Adrenal gland (tissue), 12 donors: Measurements from ENCODE around the gene MAL. TPM values are rescaled to one million over a fixed set of nuclear protein-coding genes. Genes with fewer than 3 reads are reported as not detected.

Experiments used
- DNase-seq, 7 donors: peaks; one replicate each; pipeline ENCODE4 v3.0.0-alpha.2; 2019 to 2020
- H3K27ac ChIP-seq, 5 donors: fragments of 200-600 bp; sonication (generic) in 4 of 5; 1 replicate in 3 of 5; 2 replicates in 2 of 5; pipeline versions ENCODE4 v1.5.1 to v1.8.0; 2016 to 2020; ENCODE audit warnings: mild to moderate bottlenecking in 1 of 5
- H3K27me3 ChIP-seq: fragments of 200-600 bp; 2 replicates; pipeline ENCODE4 v1.8.0; 2021
- H3K36me3 ChIP-seq, 2 donors: fragments of 200-600 bp; replicated peaks in 1 of 2; 1 replicate in 1 of 2; 2 replicates in 1 of 2; pipeline versions ENCODE4 v1.5.1 to v1.8.0; 2018 to 2022
- H3K4me1 ChIP-seq, 2 donors: fragments of 200-600 bp; replicated peaks in 1 of 2; 1 replicate in 1 of 2; 2 replicates in 1 of 2; pipeline versions ENCODE4 v1.5.1 to v1.8.0; 2018 to 2021
- H3K4me3 ChIP-seq, 4 donors: fragments of 200-600 bp; sonication (generic) in 3 of 4; one replicate each; pipeline ENCODE4 v1.5.1; 2016 to 2018
- H3K9me3 ChIP-seq, 3 donors: fragments of 200-600 bp; sonication (generic) in 1 of 3; replicated peaks in 1 of 3; 1 replicate in 2 of 3; 2 replicates in 1 of 3; pipeline versions ENCODE4 v1.5.1 to v1.8.0; 2016 to 2021
- CTCF ChIP-seq, 6 experiments: fragments of 450-650 bp in 4 of 6; fragments of 200-600 bp in 2 of 6; sonication (generic) in 1 of 6; IDR thresholded peaks; 1 replicate in 5 of 6; 2 replicates in 1 of 6; pipeline versions ENCODE4 v1.5.1 to v1.8.0; 2016 to 2021; ENCODE audit warnings: antibody characterized with exemption in 6 of 6, mild to moderate bottlenecking in 2 of 6, moderate library complexity in 1 of 6
- POLR2A ChIP-seq, 2 donors: fragments of 450-650 bp; IDR thresholded peaks; one replicate each; pipeline ENCODE4 v1.6.1; 2017; ENCODE audit warnings: antibody characterized with exemption in 2 of 2, mild to moderate bottlenecking in 2 of 2, moderate library complexity in 1 of 2
- WGBS, 4 donors: extraction: QIAGEN DNeasy Blood & Tissue Kit in 2 of 4; methylation state at CpG; one replicate each; pipeline versions ENCODE4 v1.1.5 to v1.1.7; 2013 to 2017; 5-methylcytosine and 5-hydroxymethylcytosine counted together
- intact Hi-C, 2 donors: fragments of 100-400 bp; cut with DNase I; formaldehyde crosslinking; loops; one replicate each; pipeline versions ENCODE4 v1.14.1 to v1.15.0; 2022 to 2023
- polyA plus RNA-seq, 3 donors: library from polyadenylated mRNA; stranded (reverse); fragments of 200-250 nt in 2 of 3; fragments of 350-450 nt in 1 of 3; fragmentation: Illumina TruSeq in 1 of 3; extraction: RNeasy Lipid Tissue Mini Kit (QIAGEN cat#74804) in 1 of 3; gene quantifications; one replicate each; pipeline ENCODE4 v1.2.3, GENCODE V29; 2013 to 2014
- total RNA-seq, 9 donors: library from RNA; depleted of rRNA in 4 of 9; stranded (reverse); fragments of >200 nt in 4 of 9; fragments of 120-200 nt in 1 of 9; fragmentation: NEBNext Ultra II Directional in 1 of 9; extraction: Animal tissue kit (Norgen Biotek cat#: 25700) in 1 of 9; gene quantifications; one replicate each; pipeline versions ENCODE4 v1.1.0 to v1.2.4, GENCODE V29; 2013 to 2023
- donor health status: healthy with polysubstance abuse.
- donor health status: Bipolar disorder and iron deficiency.
- donor health status: DM: yes; HTN: yes; CAD: no.
- donor health status: DM: no; HTN: no; CAD: no.
- donor health status: DM: no; HTN: no; CAD: no.
- donor health status: DM: yes; HTN: yes; CAD: no.

The MAL gene
- total and polyA plus RNA-seq, 12 donors = 0.32 to 4.5 (median 0.68) TPM; not detected in 4

DNA sequence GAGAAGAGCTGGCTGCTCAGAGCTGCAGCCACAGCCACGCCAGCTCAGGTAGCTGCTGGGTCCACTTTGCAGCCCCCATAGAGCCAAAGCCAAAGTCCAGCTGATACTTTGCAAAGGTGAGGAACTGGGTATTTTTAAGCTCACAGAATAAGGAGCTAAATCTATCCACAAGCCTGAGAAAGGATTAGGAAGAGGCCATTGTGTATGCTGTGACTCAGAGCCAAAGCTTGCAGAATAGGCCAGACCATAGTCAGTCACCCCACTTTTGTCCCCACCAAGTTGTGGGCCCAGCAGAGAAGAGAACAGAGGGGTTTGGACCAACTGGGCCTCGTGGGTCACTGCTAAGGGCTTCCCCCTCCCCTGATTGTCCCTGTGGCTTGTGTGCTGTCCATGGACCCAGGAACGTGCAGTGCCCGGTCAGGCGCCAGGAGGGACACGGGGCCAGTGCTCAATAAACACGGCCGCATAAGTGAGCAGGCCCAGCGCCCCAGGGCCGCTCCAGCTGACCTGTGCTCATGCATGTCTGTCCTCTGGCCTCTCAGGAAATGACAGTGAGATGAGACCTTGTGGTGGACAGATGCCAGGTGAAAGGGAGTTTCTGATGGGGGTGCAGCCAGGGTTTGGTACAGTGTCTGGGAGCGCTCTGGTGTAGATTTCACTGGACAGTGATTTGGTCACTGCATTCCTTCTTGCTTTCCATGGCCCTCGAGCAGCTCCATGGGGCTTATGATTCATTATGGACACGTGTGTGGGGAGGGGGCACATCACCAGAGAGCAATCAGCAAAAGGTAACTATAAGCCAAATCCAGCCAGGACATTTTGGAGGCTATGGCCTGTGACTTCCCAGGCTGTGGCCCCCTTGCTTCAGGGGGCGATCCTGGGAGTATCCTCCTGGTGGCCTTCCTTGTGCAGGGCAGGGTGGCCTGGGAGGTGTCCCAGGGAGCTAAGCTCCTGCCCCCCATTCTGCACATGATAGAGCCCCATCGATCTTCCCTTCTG, 31.3 kb downstream of the MAL start:
- Histone ChIP-seq H3K4me3 (no peak overlapping the region), H3K36me3 (no peaks in the 10 kb centered on the region), H3K4me1 (no peaks in the 10 kb centered on the region), H3K27me3 (no peaks in the 10 kb centered on the region), H3K27ac (no peak overlapping the region), H3K9me3 (no peaks in the 10 kb centered on the region)
- TF ChIP-seq POLR2A (IDR thresholded peaks at IDR 0.05) (no peak), CTCF (IDR thresholded peaks at IDR 0.05) (no peak)
- intact Hi-C loops = no loop called here
- WGBS, 4 donors = 79 to 81% (median 80%) methylated on average over 8 to 15 of the region's 15 CpGs
- DNase-seq = no peak

DNA sequence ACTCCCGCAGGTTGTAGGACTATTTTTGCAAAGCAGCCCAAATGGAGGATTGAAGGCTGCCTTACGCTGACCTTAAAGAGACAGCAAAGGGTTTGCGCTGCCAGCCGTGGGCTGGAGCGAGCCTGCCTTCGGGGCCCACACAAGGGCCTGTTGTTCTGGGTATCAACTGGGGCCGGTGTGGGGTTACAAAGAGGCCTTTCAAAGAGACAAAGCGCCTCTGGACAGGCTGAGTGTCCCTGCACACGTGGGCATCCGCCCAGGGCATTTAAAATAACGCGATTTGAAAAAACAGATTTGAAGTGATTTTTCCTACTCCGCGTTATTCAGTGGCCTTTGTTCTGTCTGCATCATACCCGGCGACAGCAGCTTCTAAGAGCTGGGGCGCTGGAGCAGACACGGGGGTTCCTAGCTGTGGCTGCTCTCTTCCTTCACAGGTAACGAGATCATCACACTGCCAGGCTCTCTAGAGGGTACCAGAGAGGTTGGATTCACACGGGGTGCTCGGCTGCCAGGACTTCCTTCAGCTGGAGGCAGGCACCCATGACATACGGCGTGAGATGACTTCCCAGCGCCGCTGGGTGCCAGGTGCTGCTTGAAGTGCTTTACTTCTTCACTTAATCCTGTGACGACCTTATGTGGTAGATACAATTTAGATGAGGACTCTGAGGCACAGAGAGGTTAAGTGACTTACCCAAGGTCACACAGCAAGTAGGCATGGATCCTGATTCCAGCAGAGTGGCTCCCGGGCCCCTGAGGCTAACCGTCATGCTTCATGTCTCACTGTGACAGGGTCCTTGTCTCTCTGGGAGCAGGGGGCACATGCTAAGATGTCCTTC, 32.2 kb downstream of the MAL start:
- Histone ChIP-seq H3K9me3 (no peaks in the 10 kb centered on the region), H3K27ac (no peak overlapping the region), H3K4me1 (no peaks in the 10 kb centered on the region), H3K27me3 (no peaks in the 10 kb centered on the region), H3K36me3 (no peaks in the 10 kb centered on the region), H3K4me3 (no peak overlapping the region)
- 72 to 82% (median 78%) methylated on average over 17 to 28 of the region's 28 CpGs for WGBS, 4 donors
- intact Hi-C loops = no loop called here
- no peak for TF ChIP-seq CTCF (IDR thresholded peaks at IDR 0.05)
- no peak for DNase-seq

- Histone ChIP-seq H3K4me1 (no peaks in the 10 kb centered on the region), H3K27ac (no peak overlapping the region), H3K36me3 (no peaks in the 10 kb centered on the region), H3K9me3 (no peaks in the 10 kb centered on the region), H3K27me3 (no peaks in the 10 kb centered on the region), H3K4me3 (no peak overlapping the region)
- intact Hi-C loops = no loop called here
- DNase-seq = no peak
- TF ChIP-seq CTCF (IDR thresholded peaks at IDR 0.05) (no peak), POLR2A (IDR thresholded peaks at IDR 0.05) (no peak)
- 67 to 84% (median 72%) methylated on average over 9 of the region's 9 CpGs for WGBS, 4 donors
Measured at GRCh38 chr2:95058466-95058988, 33.0 kb downstream of the MAL start.
